Neuronal stem cell (in vitro differentiated cells): Measurements from ENCODE around the gene LMF1.

Experiments
- DNase-seq: peaks from one replicate; pipeline ENCODE4 v3.0.0-alpha.2; 2013; ENCODE audit warnings: low spot score
- H2AFZ ChIP-seq: one replicate; pipeline ENCODE4 v1.6.1; 2013; ENCODE audit warnings: mild to moderate bottlenecking, low read length, inconsistent platforms
- H2AK5ac ChIP-seq: 2 replicates; pipeline ENCODE4 v1.6.1; 2013; ENCODE audit warnings: low read depth, mild to moderate bottlenecking, inconsistent platforms, low read length, moderate library complexity, mixed read lengths
- H2BK120ac ChIP-seq: 2 replicates; pipeline ENCODE4 v1.6.1; 2013; ENCODE audit warnings: low read depth, mild to moderate bottlenecking, inconsistent platforms, low read length, moderate library complexity, mixed read lengths
- H2BK12ac ChIP-seq: one replicate; pipeline ENCODE4 v1.6.1; 2013; ENCODE audit warnings: low read length, inconsistent platforms
- H2BK15ac ChIP-seq: 2 replicates; pipeline ENCODE4 v1.6.1; 2013; ENCODE audit warnings: mild to moderate bottlenecking, low read length, inconsistent platforms, mixed read lengths
- H2BK5ac ChIP-seq: one replicate; pipeline ENCODE4 v1.6.1; 2013; ENCODE audit warnings: inconsistent platforms, mild to moderate bottlenecking, low read length, moderate library complexity
- H3K14ac ChIP-seq: one replicate; pipeline ENCODE4 v1.6.1; 2013; ENCODE audit warnings: low read length, inconsistent platforms
- H3K18ac ChIP-seq: 2 replicates; pipeline ENCODE4 v1.6.1; 2013; ENCODE audit warnings: low read length, inconsistent platforms
- H3K23ac ChIP-seq: 2 replicates; pipeline ENCODE4 v1.6.1; 2013; ENCODE audit warnings: low read depth, mild to moderate bottlenecking, mixed read lengths, low read length, inconsistent platforms; ENCODE audit not compliant: poor library complexity
- H3K27ac ChIP-seq: replicated peaks from 3 replicates; pipeline ENCODE4 v1.5.1; 2013; ENCODE audit warnings: low read length, inconsistent platforms
- H3K27me3 ChIP-seq, 3 experiments: 2 replicates each; pipeline ENCODE4 v1.6.1; 2013; ENCODE audit warnings: low read length in 3 of 3, mild to moderate bottlenecking in 2 of 3, inconsistent platforms in 1 of 3, low read depth in 1 of 3, mixed read lengths in 1 of 3, moderate library complexity in 1 of 3; ENCODE audit not compliant: control insufficient read depth in 3 of 3, insufficient read depth in 3 of 3
- H3K36me3 ChIP-seq, 2 donors: replicated peaks in 1 of 2; 2 replicates each; pipeline ENCODE4 v1.6.1; 2013; ENCODE audit warnings: low read length in 2 of 2; ENCODE audit not compliant: control insufficient read depth in 2 of 2, insufficient read depth in 2 of 2
- H3K4ac ChIP-seq: 2 replicates; pipeline ENCODE4 v1.6.1; 2013; ENCODE audit warnings: inconsistent platforms, mild to moderate bottlenecking, low read length, moderate library complexity
- H3K4me1 ChIP-seq, 2 donors: 1 replicate in 1 of 2; 2 replicates in 1 of 2; pipeline ENCODE4 v1.6.1; 2013; ENCODE audit warnings: low read length in 2 of 2, low read depth in 1 of 2; ENCODE audit not compliant: control insufficient read depth in 2 of 2, insufficient read depth in 1 of 2
- H3K4me2 ChIP-seq: one replicate; pipeline ENCODE4 v1.6.1; 2013; ENCODE audit warnings: mild to moderate bottlenecking, low read length, inconsistent platforms; ENCODE audit not compliant: insufficient read depth, poor library complexity, severe bottlenecking
- H3K4me3 ChIP-seq, 2 donors: 2 replicates each; pipeline ENCODE4 v1.5.1; 2013; ENCODE audit warnings: low read length in 2 of 2, mild to moderate bottlenecking in 2 of 2, inconsistent platforms in 1 of 2, moderate library complexity in 1 of 2
- H3K79me1 ChIP-seq: one replicate; pipeline ENCODE4 v1.6.1; 2013; ENCODE audit warnings: low read depth, mild to moderate bottlenecking, inconsistent platforms, low read length, moderate library complexity
- H3K9ac ChIP-seq: one replicate; pipeline ENCODE4 v1.6.1; 2013; ENCODE audit warnings: mild to moderate bottlenecking, low read depth, low read length, inconsistent platforms; ENCODE audit not compliant: poor library complexity
- H3K9me3 ChIP-seq, 2 donors: replicated peaks in 1 of 2; 2 replicates each; pipeline versions ENCODE3 to v1.6.1; 2013; ENCODE audit warnings: low read length in 2 of 2, mild to moderate bottlenecking in 2 of 2, inconsistent platforms in 1 of 2, low read depth in 1 of 2, mixed read lengths in 1 of 2, moderate library complexity in 1 of 2; ENCODE audit not compliant: control insufficient read depth in 2 of 2, insufficient read depth in 1 of 2
- H4K8ac ChIP-seq: one replicate; pipeline ENCODE4 v1.6.1; 2013; ENCODE audit warnings: low read depth, mild to moderate bottlenecking, inconsistent platforms, low read length, moderate library complexity
- H4K91ac ChIP-seq: one replicate; pipeline ENCODE4 v1.6.1; 2013; ENCODE audit warnings: low read length, low read depth, mild to moderate bottlenecking, inconsistent platforms; ENCODE audit not compliant: poor library complexity
- WGBS, 2 donors: extraction: QIAGEN DNeasy Blood & Tissue Kit; methylation state at CpG; one replicate each; pipeline ENCODE4 v1.1.7; 2013; ENCODE audit warnings: missing lambda C conversion rate in 2 of 2, mixed read lengths in 1 of 2; ENCODE audit not compliant: insufficient read length in 2 of 2, insufficient replicate concordance in 1 of 2; ENCODE audit errors: extremely low coverage in 2 of 2; 5-methylcytosine and 5-hydroxymethylcytosine counted together

The LMF1 gene

DNA sequence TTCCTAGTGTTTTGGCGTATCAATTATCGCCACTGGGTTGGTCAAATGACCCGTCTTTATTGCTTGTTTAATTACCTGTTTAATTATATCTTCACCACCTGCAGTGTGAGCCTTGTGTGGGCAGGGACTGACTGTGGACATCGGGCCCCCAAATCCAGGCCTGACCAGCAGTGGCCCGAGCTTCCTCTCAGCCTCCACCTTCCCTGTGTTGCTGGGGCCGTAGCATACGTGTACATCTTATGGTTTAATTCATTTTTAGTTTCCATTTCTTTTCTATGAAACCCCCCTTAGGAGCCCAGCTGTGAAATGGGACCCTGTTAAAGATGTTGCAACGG is 1.2 kb upstream of the LMF1 start:
- Histone ChIP-seq H3K9me3 (peaks cover 0 to 4% of the 10 kb centered on the region in 2 donors), H2BK15ac (peak overlapping the region; percentile 41), H2BK12ac (peak overlapping the region; percentile 82), H2BK120ac (peak overlapping the region; percentile 97), H3K4me3 (no peak overlapping the region), H3K4me1 (peaks cover 15 to 27% of the 10 kb centered on the region in 2 donors), H2AK5ac (peak overlapping the region; percentile 97), H3K79me1 (peaks cover 2% of the 10 kb centered on the region), H4K8ac (no peak overlapping the region), H2BK5ac (peak overlapping the region; percentile 9), H2AFZ (no peak overlapping the region), H3K36me3 (peaks cover 2 to 9% of the 10 kb centered on the region in 2 donors), H3K27ac (peak overlapping the region; percentile 73), H3K18ac (peak overlapping the region; percentile 84), H3K4ac (peak overlapping the region; percentile 8), H3K23ac (peak overlapping the region; percentile 76), H4K91ac (no peak overlapping the region), H3K4me2 (no peak overlapping the region), H3K9ac (no peak overlapping the region), H3K27me3 (peaks cover 0 to 8% (median 0%) of the 10 kb centered on the region in 3 experiments), H3K14ac (no peak overlapping the region)
- DNase-seq: no peak
- no CpG with 5 or more reads among the region's 8 CpGs for WGBS, 2 donors

DNA sequence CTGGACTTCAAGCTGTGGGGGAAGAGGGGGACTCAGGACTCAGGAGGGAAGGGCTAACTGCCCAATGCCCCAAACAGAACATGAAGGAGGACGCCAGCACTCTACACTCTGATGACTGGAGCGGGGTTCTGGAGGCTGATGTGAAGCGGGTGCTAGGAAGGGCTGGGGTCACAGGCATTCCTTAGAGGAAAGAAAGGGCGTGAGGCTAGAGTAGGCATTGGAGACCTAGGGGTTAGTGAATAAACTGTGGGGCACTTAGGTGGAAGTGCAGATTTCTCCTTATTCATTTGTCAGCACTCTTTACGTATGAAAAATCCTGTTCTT is 760 bp upstream of the LMF1 start:
- peaks cover 15 to 27% of the 10 kb centered on the region in 2 donors for H3K4me1 ChIP-seq
- H2BK12ac ChIP-seq: peak overlapping the region; percentile 100
- DNase-seq: no peak
- H3K36me3 ChIP-seq: peaks cover 4 to 13% of the 10 kb centered on the region in 2 donors
- peak overlapping the region; percentile 47 for H3K4me2 ChIP-seq
- no peak overlapping the region for H2AFZ ChIP-seq
- peaks cover 0 to 8% of the 10 kb centered on the region in 2 donors for H3K9me3 ChIP-seq
- H2BK15ac ChIP-seq: peak overlapping the region; percentile 99
- peak overlapping the region; percentile 95 for H3K14ac ChIP-seq
- H3K18ac ChIP-seq: peak overlapping the region; percentile 98
- H2BK120ac ChIP-seq: peak overlapping the region; percentile 97
- peak overlapping the region; percentile 87 for H3K4ac ChIP-seq
- peak overlapping the region; percentile 74 for H4K91ac ChIP-seq
- WGBS, 2 donors: no CpG with 5 or more reads among the region's 5 CpGs
- peak overlapping the region in 1 of 2 donors; percentile 71 for H3K4me3 ChIP-seq
- peak overlapping the region; percentile 48 for H3K27ac ChIP-seq
- H3K27me3 ChIP-seq: peaks cover 0 to 8% (median 0%) of the 10 kb centered on the region in 3 experiments
- H2BK5ac ChIP-seq: no peak overlapping the region
- H3K79me1 ChIP-seq: peaks cover 2% of the 10 kb centered on the region
- peak overlapping the region; percentile 94 for H3K23ac ChIP-seq
- H3K9ac ChIP-seq: no peak overlapping the region
- peak overlapping the region; percentile 99 for H2AK5ac ChIP-seq
- H4K8ac ChIP-seq: no peak overlapping the region

DNA sequence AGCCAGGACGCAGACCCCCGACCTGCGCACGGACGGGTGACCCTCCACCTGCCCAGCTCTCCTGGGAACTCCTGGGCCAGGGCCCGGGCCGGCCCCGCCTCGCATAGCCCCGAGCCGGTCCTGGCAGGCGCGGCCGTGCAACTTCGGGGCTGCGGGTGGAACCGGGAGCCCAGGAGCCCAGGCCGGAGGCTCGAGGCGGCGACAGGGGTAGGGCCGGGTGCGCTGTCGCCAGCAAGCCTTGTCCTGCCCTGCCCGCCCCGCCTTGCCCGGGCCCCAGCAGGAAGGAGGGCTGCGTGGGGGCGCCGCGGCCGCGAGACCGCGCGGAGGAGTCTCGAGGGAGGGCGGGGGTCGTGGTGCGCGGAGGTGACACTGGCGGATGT is 408 bp downstream of the LMF1 start:
- peaks cover 0 to 8% (median 0%) of the 10 kb centered on the region in 3 experiments for H3K27me3 ChIP-seq
- peak overlapping the region; percentile 90 for H2AK5ac ChIP-seq
- peak overlapping the region; percentile 64 for H3K27ac ChIP-seq
- H3K4me1 ChIP-seq: peaks cover 15 to 27% of the 10 kb centered on the region in 2 donors
- peak overlapping the region; percentile 56 for H2BK15ac ChIP-seq
- H3K14ac ChIP-seq: peak overlapping the region; percentile 97
- no peak overlapping the region for H3K4ac ChIP-seq
- peak overlapping the region; percentile 81 for H3K4me2 ChIP-seq
- peak; percentile 36 for DNase-seq
- peaks cover 5% of the 10 kb centered on the region for H3K79me1 ChIP-seq
- H2BK5ac ChIP-seq: peak overlapping the region; percentile 79
- WGBS, 2 donors: no CpG with 5 or more reads among the region's 42 CpGs
- H3K9ac ChIP-seq: peak overlapping the region; percentile 98
- H3K18ac ChIP-seq: peak overlapping the region; percentile 97
- no peak overlapping the region for H4K8ac ChIP-seq
- peaks cover 6 to 20% of the 10 kb centered on the region in 2 donors for H3K9me3 ChIP-seq
- H4K91ac ChIP-seq: no peak overlapping the region
- H2AFZ ChIP-seq: peak overlapping the region; percentile 98
- peak overlapping the region; percentile 6 for H3K23ac ChIP-seq
- H2BK120ac ChIP-seq: no peak overlapping the region
- H3K36me3 ChIP-seq: peaks cover 4 to 23% of the 10 kb centered on the region in 2 donors
- H3K4me3 ChIP-seq: peak overlapping the region; percentile 73 to 86
- H2BK12ac ChIP-seq: no peak overlapping the region

GRCh38 chr16:969508-970385 is 1.0 kb downstream of the LMF1 start:
- Histone ChIP-seq H2BK5ac (peak overlapping the region; percentile 79), H3K4ac (no peak overlapping the region), H3K27ac (no peak overlapping the region), H3K9me3 (peaks cover 7 to 26% of the 10 kb centered on the region in 2 donors), H3K18ac (peak overlapping the region; percentile 97), H3K4me2 (peak overlapping the region; percentile 81), H3K9ac (peak overlapping the region; percentile 98), H2AK5ac (peak overlapping the region; percentile 90), H4K8ac (no peak overlapping the region), H3K36me3 (peaks cover 4 to 23% of the 10 kb centered on the region in 2 donors), H4K91ac (no peak overlapping the region), H2AFZ (peak overlapping the region; percentile 98), H3K4me3 (peak overlapping the region; percentile 73 to 86), H2BK120ac (no peak overlapping the region), H3K14ac (peak overlapping the region; percentile 97), H3K4me1 (peaks cover 15 to 27% of the 10 kb centered on the region in 2 donors), H3K79me1 (peaks cover 5% of the 10 kb centered on the region), H3K23ac (peak overlapping the region; percentile 6), H2BK12ac (no peak overlapping the region), H3K27me3 (peaks cover 0 to 8% (median 0%) of the 10 kb centered on the region in 3 experiments), H2BK15ac (peak overlapping the region; percentile 56)
- no peak for DNase-seq
- no CpG with 5 or more reads among the region's 55 CpGs for WGBS, 2 donors
